ENCODE results near the gene BLVRB.

BLVRB gene

DNA sequence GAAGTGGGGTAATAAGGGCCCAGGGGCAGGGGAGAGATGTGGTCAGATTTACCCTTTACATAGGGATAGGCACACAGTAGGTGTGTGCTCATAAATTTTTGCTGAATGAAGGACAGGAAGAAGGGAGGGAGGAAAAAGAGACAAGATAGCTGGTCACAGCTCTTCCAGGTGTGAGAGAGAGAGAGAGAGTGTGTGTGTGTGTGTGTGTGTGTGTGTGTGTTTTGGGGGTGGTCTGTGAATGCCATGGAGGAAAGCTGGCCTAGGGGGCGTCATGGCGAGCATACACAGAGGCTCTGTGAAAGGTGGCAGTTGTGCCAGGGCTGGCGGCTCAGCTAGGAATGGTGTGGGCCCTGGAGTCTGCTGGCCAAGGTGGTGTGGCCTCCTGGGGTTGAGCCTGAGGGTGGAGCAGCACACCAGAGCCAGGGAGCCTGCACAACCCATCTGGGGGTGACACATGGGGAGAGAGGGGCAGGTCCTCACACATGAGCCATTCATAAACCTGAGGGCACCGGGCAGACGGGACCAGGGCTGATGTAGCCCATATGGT is 46.4 kb downstream of the BLVRB start:
- TF ChIP-seq, protein P1, sequence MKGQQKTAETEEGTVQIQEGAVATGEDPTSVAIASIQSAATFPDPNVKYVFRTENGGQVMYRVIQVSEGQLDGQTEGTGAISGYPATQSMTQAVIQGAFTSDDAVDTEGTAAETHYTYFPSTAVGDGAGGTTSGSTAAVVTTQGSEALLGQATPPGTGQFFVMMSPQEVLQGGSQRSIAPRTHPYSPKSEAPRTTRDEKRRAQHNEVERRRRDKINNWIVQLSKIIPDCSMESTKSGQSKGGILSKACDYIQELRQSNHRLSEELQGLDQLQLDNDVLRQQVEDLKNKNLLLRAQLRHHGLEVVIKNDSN (IDR thresholded peaks at IDR 0.05): no peak
- TF ChIP-seq FOXM1 (IDR thresholded peaks at IDR 0.05; ENCODE audit: borderline replicate concordance, low read depth) (no peak), TCF12 (IDR thresholded peaks at IDR 0.05; ENCODE audit: low read depth) (no peak), YY1 (IDR thresholded peaks at IDR 0.05; ENCODE audit: low read depth) (no peak), RAD21 (IDR thresholded peaks at IDR 0.05; ENCODE audit: low read depth) (no peak), CEBPB (IDR thresholded peaks at IDR 0.05) (no peak), EP300 (IDR thresholded peaks at IDR 0.05; ENCODE audit: borderline replicate concordance) (no peak), ZBTB7A (IDR thresholded peaks at IDR 0.05; ENCODE audit: low read depth) (no peak), EGR1 (IDR thresholded peaks at IDR 0.05) (no peak), CREB1 (IDR thresholded peaks at IDR 0.05; ENCODE audit: low read depth) (no peak), NFIC (IDR thresholded peaks at IDR 0.05) (no peak), TAF1 (IDR thresholded peaks at IDR 0.05; ENCODE audit: low read depth) (no peak), TEAD4 (IDR thresholded peaks at IDR 0.05) (no peak)
- TF ChIP-seq, protein P2, sequence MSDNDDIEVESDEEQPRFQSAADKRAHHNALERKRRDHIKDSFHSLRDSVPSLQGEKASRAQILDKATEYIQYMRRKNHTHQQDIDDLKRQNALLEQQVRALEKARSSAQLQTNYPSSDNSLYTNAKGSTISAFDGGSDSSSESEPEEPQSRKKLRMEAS (IDR thresholded peaks at IDR 0.05): no peak
- TF ChIP-seq, protein P3, sequence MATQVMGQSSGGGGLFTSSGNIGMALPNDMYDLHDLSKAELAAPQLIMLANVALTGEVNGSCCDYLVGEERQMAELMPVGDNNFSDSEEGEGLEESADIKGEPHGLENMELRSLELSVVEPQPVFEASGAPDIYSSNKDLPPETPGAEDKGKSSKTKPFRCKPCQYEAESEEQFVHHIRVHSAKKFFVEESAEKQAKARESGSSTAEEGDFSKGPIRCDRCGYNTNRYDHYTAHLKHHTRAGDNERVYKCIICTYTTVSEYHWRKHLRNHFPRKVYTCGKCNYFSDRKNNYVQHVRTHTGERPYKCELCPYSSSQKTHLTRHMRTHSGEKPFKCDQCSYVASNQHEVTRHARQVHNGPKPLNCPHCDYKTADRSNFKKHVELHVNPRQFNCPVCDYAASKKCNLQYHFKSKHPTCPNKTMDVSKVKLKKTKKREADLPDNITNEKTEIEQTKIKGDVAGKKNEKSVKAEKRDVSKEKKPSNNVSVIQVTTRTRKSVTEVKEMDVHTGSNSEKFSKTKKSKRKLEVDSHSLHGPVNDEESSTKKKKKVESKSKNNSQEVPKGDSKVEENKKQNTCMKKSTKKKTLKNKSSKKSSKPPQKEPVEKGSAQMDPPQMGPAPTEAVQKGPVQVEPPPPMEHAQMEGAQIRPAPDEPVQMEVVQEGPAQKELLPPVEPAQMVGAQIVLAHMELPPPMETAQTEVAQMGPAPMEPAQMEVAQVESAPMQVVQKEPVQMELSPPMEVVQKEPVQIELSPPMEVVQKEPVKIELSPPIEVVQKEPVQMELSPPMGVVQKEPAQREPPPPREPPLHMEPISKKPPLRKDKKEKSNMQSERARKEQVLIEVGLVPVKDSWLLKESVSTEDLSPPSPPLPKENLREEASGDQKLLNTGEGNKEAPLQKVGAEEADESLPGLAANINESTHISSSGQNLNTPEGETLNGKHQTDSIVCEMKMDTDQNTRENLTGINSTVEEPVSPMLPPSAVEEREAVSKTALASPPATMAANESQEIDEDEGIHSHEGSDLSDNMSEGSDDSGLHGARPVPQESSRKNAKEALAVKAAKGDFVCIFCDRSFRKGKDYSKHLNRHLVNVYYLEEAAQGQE (IDR thresholded peaks at IDR 0.05; ENCODE audit: low read depth): no peak

DNA sequence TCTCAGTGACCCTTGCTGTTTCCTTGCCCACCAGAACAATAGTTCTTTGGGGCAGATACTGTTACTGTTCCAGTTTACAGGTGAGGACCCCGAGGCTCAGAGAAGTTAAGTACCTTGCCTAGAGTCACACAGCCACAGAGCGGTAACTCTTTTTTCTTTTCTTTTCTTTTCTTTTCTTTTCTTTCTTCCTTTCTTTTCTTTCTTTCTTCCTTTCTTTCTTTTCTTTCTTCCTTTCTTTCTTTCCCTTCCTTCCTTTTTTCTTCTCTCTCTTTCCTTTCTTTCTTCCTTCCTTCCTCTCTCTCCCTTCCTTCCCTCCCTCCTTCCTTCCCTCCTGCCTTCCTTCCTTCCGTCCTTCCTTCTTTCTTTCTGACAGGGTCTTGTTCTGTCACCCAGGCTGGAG is 47.5 kb downstream of the BLVRB start:
- TF ChIP-seq FOXM1 (IDR thresholded peaks at IDR 0.05; ENCODE audit: borderline replicate concordance, low read depth): no peak
- TF ChIP-seq CREB1 (IDR thresholded peaks at IDR 0.05; ENCODE audit: low read depth): no peak
- no peak for TF ChIP-seq RAD21 (IDR thresholded peaks at IDR 0.05; ENCODE audit: low read depth)
- no peak for TF ChIP-seq TAF1 (IDR thresholded peaks at IDR 0.05; ENCODE audit: low read depth)
- TF ChIP-seq TEAD4 (IDR thresholded peaks at IDR 0.05): no peak
- no peak for TF ChIP-seq EP300 (IDR thresholded peaks at IDR 0.05; ENCODE audit: borderline replicate concordance)
- TF ChIP-seq EGR1 (IDR thresholded peaks at IDR 0.05): no peak
- no peak for TF ChIP-seq NFIC (IDR thresholded peaks at IDR 0.05)
- TF ChIP-seq, protein P1 (IDR thresholded peaks at IDR 0.05): no peak
- TF ChIP-seq, protein P3 (IDR thresholded peaks at IDR 0.05; ENCODE audit: low read depth): no peak
- no peak for TF ChIP-seq CEBPB (IDR thresholded peaks at IDR 0.05)
- TF ChIP-seq TCF12 (IDR thresholded peaks at IDR 0.05; ENCODE audit: low read depth): no peak
- no peak for TF ChIP-seq YY1 (IDR thresholded peaks at IDR 0.05; ENCODE audit: low read depth)
- TF ChIP-seq, protein P2 (IDR thresholded peaks at IDR 0.05): no peak
- TF ChIP-seq ZBTB7A (IDR thresholded peaks at IDR 0.05; ENCODE audit: low read depth): no peak

- TF ChIP-seq CREB1 (IDR thresholded peaks at IDR 0.05; ENCODE audit: low read depth): no peak
- TF ChIP-seq CEBPB (IDR thresholded peaks at IDR 0.05): no peak
- TF ChIP-seq FOXM1 (IDR thresholded peaks at IDR 0.05; ENCODE audit: borderline replicate concordance, low read depth): no peak
- no peak for TF ChIP-seq TCF12 (IDR thresholded peaks at IDR 0.05; ENCODE audit: low read depth)
- TF ChIP-seq, protein P3 (IDR thresholded peaks at IDR 0.05; ENCODE audit: low read depth): no peak
Measured at GRCh38 chr19:40417643-40417981, 47.9 kb downstream of the BLVRB start.

- TF ChIP-seq TAF1 (IDR thresholded peaks at IDR 0.05; ENCODE audit: low read depth) (no peak), CREB1 (IDR thresholded peaks at IDR 0.05; ENCODE audit: low read depth) (no peak), FOXM1 (IDR thresholded peaks at IDR 0.05; ENCODE audit: borderline replicate concordance, low read depth) (no peak), TCF12 (IDR thresholded peaks at IDR 0.05; ENCODE audit: low read depth) (no peak)
- TF ChIP-seq, protein P2 (IDR thresholded peaks at IDR 0.05): no peak
- TF ChIP-seq, protein P1 (IDR thresholded peaks at IDR 0.05): no peak
- TF ChIP-seq, protein P3 (IDR thresholded peaks at IDR 0.05; ENCODE audit: low read depth): no peak
Measured at GRCh38 chr19:40416918-40417642, 48.5 kb downstream of the BLVRB start.

All from Ishikawa (cell line).